GM08714 (cell line): ENCODE results near the gene RECQL5.

ENCODE experiments used
- H3K4me3 ChIP-seq: fragments of 200-500 bp; sonication (Bioruptor generic); 2 replicates; pipeline ENCODE4 v1.5.1; 2014; ENCODE audit warnings: mild to moderate bottlenecking, low read length, inconsistent platforms
- ZNF274 ChIP-seq: IDR thresholded peaks from 2 replicates; pipeline ENCODE4 v1.6.1; 2012; ENCODE audit warnings: mild to moderate bottlenecking, low read depth, low read length

RECQL5 gene

GRCh38 chr17:75637143-75637538 lies 29.8 kb downstream of the RECQL5 start:
- no peak overlapping the region for H3K4me3 ChIP-seq
- TF ChIP-seq ZNF274, result no peak

- H3K4me3 ChIP-seq, result no peak overlapping the region
Measured at GRCh38 chr17:75636381-75637142, 30.4 kb downstream of the RECQL5 start.

GRCh38 chr17:75635610-75636202 lies 31.2 kb downstream of the RECQL5 start:
- H3K4me3 ChIP-seq, result no peak overlapping the region
- no peak for TF ChIP-seq ZNF274

More at GRCh38 chr17:75636381-75637142, 30.4 kb downstream of the RECQL5 start:
- no peak for TF ChIP-seq ZNF274

GRCh38 chr17:75634754-75635609 lies 32.0 kb downstream of the RECQL5 start:
- no peak for TF ChIP-seq ZNF274
- H3K4me3 ChIP-seq, result no peak overlapping the region

DNA sequence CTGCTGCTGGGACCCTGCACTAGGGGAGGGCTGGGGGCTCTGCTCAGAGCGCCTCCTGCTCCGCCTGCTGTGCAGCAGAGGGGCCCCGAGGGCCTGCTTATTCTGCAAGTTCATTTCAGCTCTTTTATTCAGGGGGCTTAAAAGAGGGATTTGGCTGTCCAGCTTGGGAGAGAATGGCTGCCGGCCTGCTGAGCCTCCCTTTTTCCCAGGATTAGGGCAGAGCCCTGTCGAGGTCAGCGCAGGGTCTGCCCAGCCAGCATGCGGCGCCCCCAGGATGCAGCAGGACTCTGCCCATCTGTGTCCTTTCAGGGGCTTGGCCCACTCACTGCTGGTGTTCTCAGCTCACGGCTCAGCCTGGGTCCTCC lies 32.6 kb downstream of the RECQL5 start:
- no peak overlapping the region for H3K4me3 ChIP-seq
- no peak for TF ChIP-seq ZNF274

DNA sequence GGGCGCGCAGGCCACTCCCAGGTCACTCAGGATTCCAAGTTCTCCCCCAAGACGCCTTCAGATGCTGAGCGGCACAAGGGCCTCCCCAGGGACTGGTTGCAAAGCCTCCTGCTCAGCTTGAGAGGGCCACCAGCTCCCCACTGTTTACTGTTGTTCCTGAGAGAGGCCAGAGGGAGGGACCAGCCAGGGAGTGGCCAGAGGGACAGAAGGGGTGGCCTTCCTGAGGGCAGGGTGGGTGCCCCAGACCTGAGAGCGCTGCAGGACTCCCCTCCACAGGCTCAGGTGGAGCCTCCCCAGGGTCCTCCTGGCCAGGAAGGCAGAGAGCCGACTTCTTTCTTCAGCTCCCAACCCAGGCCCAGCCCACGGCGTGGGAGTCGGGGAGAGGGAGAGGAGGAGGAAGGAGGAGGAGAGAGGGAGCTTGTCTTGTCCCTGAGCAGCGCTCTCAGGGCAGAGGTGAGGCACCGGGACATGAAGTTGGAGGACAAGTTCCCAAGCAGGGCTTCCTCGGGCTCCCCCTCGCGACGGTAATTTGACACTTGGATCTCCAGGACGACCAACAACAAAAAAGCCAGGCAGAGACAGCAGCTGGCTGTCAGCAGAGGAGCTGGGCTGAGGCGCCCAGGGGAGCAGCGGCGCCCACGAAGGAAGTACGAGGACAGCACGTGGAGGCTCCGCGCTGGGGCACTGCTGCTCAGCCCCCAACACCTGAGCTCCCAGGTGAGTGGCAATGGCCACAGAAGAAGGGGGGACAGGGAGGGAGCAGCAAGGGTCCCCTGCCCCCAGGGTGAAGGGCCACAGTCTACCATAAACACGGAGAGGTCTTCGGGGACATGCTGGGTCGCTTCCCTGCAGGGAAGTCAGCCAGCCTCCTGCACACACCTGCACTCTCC lies 33.2 kb downstream of the RECQL5 start:
- TF ChIP-seq ZNF274, result no peak
- no peak overlapping the region for H3K4me3 ChIP-seq

GRCh38 chr17:75632863-75633485 lies 34.0 kb downstream of the RECQL5 start, which contains the start of gene SMIM5:
Gene SMIM5 (plus strand): TSS chr17:75633434. CDS start chr17:75640202, 6,768 bp downstream.
- no peak for TF ChIP-seq ZNF274
- no peak within 1 kb of the TSS for H3K4me3 ChIP-seq

DNA sequence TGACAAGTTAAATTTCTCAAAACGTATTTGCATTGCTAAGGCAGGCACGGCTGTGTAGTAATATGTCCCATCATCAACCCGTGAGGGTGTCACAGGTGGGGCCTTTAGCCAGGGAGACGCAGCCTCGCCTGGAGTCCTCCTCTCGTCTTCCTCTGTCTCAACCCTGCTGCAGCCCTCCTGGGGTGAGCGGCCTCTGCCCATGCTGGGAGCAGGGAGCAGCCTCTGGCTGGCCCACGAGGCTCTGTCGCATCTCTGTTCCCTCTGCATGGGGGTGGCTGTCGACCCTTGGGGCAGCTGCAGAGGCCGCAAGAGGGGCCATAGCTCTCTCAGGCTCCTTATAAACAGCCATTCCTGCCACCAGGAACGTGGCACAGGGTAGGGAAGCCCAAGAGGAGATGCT lies 34.5 kb downstream of the RECQL5 start:
- H3K4me3 ChIP-seq, result no peak overlapping the region
- TF ChIP-seq ZNF274, result no peak

- no peak overlapping the region for H3K4me3 ChIP-seq
- no peak for TF ChIP-seq ZNF274
Measured at GRCh38 chr17:75631353-75631752, 35.6 kb downstream of the RECQL5 start.

GRCh38 chr17:75630071-75630917 lies 36.7 kb downstream of the RECQL5 start:
- TF ChIP-seq ZNF274, result no peak
- no peak overlapping the region for H3K4me3 ChIP-seq

- no peak for TF ChIP-seq ZNF274
- no peak overlapping the region for H3K4me3 ChIP-seq
Measured at GRCh38 chr17:75629157-75629556, 37.8 kb downstream of the RECQL5 start.

- TF ChIP-seq ZNF274, result no peak
- no peak overlapping the region for H3K4me3 ChIP-seq
Measured at GRCh38 chr17:75628425-75628824, 38.5 kb downstream of the RECQL5 start.
